Aorta (tissue), 5 donors: ENCODE results near the gene NRIP2. TPM values are rescaled to one million over a fixed set of nuclear protein-coding genes. Genes with fewer than 3 reads are reported as not detected.
"Not testable (repeated sequence)": the region's sequence is repeated elsewhere in the genome, so short reads cannot be mapped to it uniquely, and the experiment has no call there.

Experiments
- ATAC-seq: fragments of 200-7000 bp; cut with Tn5 transposase; one replicate; pipeline ENCODE4 v1.9.1; 2022; ENCODE audit warnings: moderate library complexity; ENCODE audit not compliant: low FRiP score
- DNase-seq, 2 donors: peaks; one replicate each; pipeline ENCODE4 v3.0.0-alpha.2; 2020
- H3K27ac ChIP-seq, 2 donors: one replicate each; pipeline ENCODE4 v1.5.1; 2013; ENCODE audit warnings: low read length in 2 of 2, mild to moderate bottlenecking in 2 of 2, moderate library complexity in 2 of 2, control low read depth in 1 of 2, inconsistent platforms in 1 of 2, low read depth in 1 of 2
- H3K27me3 ChIP-seq, 2 donors: one replicate each; pipeline ENCODE4 v1.6.1; 2013; ENCODE audit warnings: control low read depth in 1 of 2, low read length in 1 of 2, mild to moderate bottlenecking in 1 of 2, moderate library complexity in 1 of 2; ENCODE audit not compliant: insufficient read depth in 2 of 2, control insufficient read depth in 1 of 2
- H3K36me3 ChIP-seq, 2 donors: one replicate each; pipeline ENCODE4 v1.6.1; 2013; ENCODE audit warnings: control low read depth in 1 of 2, low read length in 1 of 2, mild to moderate bottlenecking in 1 of 2; ENCODE audit not compliant: insufficient read depth in 2 of 2, control insufficient read depth in 1 of 2
- H3K4me1 ChIP-seq, 2 donors: one replicate each; pipeline ENCODE4 v1.6.1; 2013; ENCODE audit warnings: low read length in 2 of 2, control low read depth in 1 of 2, mild to moderate bottlenecking in 1 of 2, moderate library complexity in 1 of 2; ENCODE audit not compliant: insufficient read depth in 2 of 2, control insufficient read depth in 1 of 2
- H3K4me3 ChIP-seq, 2 donors: one replicate each; pipeline ENCODE4 v1.5.1; 2013; ENCODE audit warnings: low read length in 2 of 2, control low read depth in 1 of 2, mild to moderate bottlenecking in 1 of 2
- H3K9me3 ChIP-seq: one replicate; pipeline ENCODE4 v1.6.1; 2013; ENCODE audit warnings: mild to moderate bottlenecking, low read length; ENCODE audit not compliant: control insufficient read depth
- WGBS, 2 donors: extraction: QIAGEN DNeasy Blood & Tissue Kit; methylation state at CpG; one replicate each; pipeline ENCODE4 v1.1.7; 2013; 5-methylcytosine and 5-hydroxymethylcytosine counted together
- intact Hi-C, 2 donors: fragments of 100-400 bp; cut with DNase I; formaldehyde crosslinking; loops; one replicate each; pipeline versions ENCODE4 v1.14.2 to v1.15.0; 2022
- polyA plus RNA-seq, 2 donors: library from polyadenylated mRNA; stranded (reverse); fragments of 200-250 nt; gene quantifications; one replicate each; pipeline ENCODE4 v1.2.3, GENCODE V29; 2013
- total RNA-seq, 2 donors: library from RNA; stranded (reverse); fragmentation: NEBNext Ultra II Directional; extraction: Animal tissue kit (Norgen Biotek cat#: 25700); gene quantifications; one replicate each; pipeline ENCODE4 v1.2.1, GENCODE V29; 2021
- donor health status: healthy with polysubstance abuse.
- donor health status: Bipolar disorder and iron deficiency.
- donor health status: DM: no; HTN: no; CAD: no.
- donor health status: DM: no; HTN: no; CAD: no.
- donor health status: DM: yes; HTN: yes; CAD: no.

The NRIP2 gene
- total and polyA plus RNA-seq, 4 donors, result 1.8 to 8.1 (median 7.9) TPM

DNA sequence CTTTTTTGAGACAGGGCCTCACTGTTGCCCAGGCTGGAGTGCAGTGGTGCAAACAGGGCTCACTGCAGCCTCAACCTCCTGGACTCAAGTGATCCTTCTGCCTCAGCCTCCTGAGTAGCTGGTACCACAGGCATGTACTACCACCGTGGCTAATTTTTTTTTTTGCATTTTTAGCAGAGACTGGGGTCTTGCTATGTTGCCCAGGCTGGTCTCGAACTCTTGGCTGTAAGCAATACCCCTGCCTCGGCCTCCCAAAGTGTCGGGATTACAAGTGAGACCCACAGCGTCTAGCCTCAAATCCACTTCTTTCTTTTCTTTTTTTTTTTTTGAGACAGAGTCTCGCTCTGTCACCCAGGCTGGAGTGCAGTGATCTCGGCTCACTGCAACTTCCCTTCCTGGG lies 28.6 kb upstream of the NRIP2 start:
- H3K27me3 ChIP-seq, ATAC-seq, H3K9me3 ChIP-seq, H3K36me3 ChIP-seq, intact Hi-C loops, H3K4me1 ChIP-seq, H3K27ac ChIP-seq, DNase-seq, H3K4me3 ChIP-seq: not testable (repeated sequence)
- 94 to 96% methylated on average over 7 of the region's 7 CpGs for WGBS, 2 donors

DNA sequence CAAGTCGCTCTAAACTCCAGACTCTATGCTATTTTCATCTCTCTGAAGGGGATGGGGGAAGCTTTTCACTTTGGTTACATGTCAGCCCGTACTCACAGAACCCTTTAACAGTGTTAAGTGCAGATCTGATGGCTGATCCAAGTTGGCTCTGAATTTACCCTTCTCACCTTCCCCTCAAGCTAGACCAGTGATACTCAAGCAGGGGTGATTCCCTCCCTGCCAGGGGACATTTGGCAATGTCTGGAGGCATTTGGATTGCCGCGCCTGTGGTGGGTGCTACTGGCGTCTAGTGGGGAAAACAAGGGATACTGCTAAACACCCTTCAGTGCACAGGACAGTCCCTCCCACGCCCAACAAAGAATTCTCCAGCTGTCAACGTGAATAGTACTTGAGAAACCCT lies 28.0 kb upstream of the NRIP2 start:
- intact Hi-C loops, result no loop called here
- ATAC-seq (no peak), DNase-seq (no peak)
- Histone ChIP-seq H3K4me3 (no peak overlapping the region), H3K9me3 (no peaks in the 10 kb centered on the region), H3K27me3 (no peaks in the 10 kb centered on the region), H3K27ac (no peak overlapping the region), H3K36me3 (no peaks in the 10 kb centered on the region), H3K4me1 (no peaks in the 10 kb centered on the region)
- 90 to 91% methylated on average over 7 of the region's 7 CpGs for WGBS, 2 donors

DNA sequence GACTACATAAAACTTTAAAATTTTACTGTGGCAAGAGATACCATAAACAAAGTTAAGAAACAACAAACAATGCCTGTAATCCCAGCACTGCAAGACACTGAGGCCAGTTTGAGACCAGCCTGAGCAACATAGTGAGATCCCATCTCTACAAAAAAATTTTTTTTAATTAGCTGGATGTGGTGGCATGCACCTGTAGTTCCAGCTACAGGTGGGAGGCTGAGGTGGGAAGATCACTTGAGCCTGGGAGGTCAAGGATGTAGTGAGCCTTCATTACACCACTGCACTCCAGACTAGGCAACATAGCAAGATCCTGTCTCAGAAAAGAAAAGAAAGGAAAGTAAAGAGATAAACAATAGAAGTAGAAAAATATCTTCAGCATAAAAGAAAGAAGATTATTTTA lies 25.3 kb upstream of the NRIP2 start:
- Histone ChIP-seq H3K4me1 (no peaks in the 10 kb centered on the region), H3K27me3 (no peaks in the 10 kb centered on the region), H3K9me3 (no peaks in the 10 kb centered on the region), H3K36me3 (no peaks in the 10 kb centered on the region), H3K4me3 (no peak overlapping the region), H3K27ac (no peak overlapping the region)
- ATAC-seq (no peak), DNase-seq (no peak)
- intact Hi-C loops, result no loop called here

DNA sequence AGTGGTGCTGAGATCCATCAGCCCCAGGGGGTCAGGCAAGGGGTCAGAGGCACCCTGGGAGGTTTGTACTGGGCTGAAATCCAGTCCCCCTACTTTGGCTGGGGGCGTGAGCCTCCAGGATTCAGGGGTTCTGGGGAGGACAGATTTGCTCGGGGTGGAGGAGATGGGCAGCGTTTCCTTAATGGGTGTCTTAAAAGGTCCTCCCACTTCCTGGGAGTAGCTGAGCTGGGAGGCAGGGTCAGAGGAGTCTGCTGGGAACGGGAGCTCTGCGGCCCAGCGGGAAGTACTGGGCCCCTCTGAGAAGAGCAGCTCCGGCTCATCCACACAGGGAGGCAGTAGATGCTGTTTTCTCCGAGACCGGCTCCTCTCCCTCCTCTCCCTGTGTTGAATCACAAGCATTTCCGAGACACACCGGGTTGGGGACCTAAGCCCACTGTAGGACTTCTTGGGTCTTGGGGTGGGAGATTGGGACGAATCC lies 24.1 kb upstream of the NRIP2 start:
- ATAC-seq, result no peak
- Histone ChIP-seq H3K36me3 (no peaks in the 10 kb centered on the region), H3K9me3 (no peaks in the 10 kb centered on the region), H3K4me1 (no peaks in the 10 kb centered on the region), H3K27ac (no peak overlapping the region), H3K27me3 (no peaks in the 10 kb centered on the region), H3K4me3 (no peak overlapping the region)
- intact Hi-C loops, result loop anchor here in 1 of 2 donors (5.0 kb wide), 1 partner anchor 178 kb away; no protein-coding TSS in a partner anchor
- DNase-seq, result no peak
- 89 to 91% methylated on average over 12 of the region's 12 CpGs for WGBS, 2 donors

DNA sequence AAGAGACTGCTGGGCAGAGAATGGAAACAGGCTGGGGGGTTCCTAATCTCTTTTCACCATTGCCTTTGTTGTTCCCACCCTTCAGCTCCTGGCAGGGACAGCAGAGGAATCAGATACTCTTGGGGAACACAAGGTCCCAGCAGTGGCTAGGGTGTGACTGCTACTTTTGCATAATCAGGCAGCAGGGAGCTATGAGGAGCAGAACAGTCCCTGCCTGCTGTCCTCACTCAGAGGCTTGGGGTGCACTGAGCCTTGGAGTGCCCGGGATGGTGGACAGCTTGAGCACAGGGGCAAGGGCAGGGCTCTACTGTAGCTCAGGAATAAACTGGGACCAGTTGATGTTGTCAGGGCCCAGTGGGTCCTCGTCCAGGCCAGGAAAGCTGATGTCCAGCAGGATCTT lies 23.5 kb upstream of the NRIP2 start:
- H3K36me3 ChIP-seq, result no peaks in the 10 kb centered on the region
- 89 to 94% methylated on average over 2 of the region's 2 CpGs for WGBS, 2 donors
- intact Hi-C loops, result loop anchor here in 1 of 2 donors (5.0 kb wide), 1 partner anchor 179 kb away; no protein-coding TSS in a partner anchor
- no peaks in the 10 kb centered on the region for H3K9me3 ChIP-seq
- H3K4me1 ChIP-seq, result no peaks in the 10 kb centered on the region
- no peak overlapping the region for H3K27ac ChIP-seq
- H3K27me3 ChIP-seq, result no peaks in the 10 kb centered on the region
- ATAC-seq (no peak), DNase-seq (no peak)
- no peak overlapping the region for H3K4me3 ChIP-seq

DNA sequence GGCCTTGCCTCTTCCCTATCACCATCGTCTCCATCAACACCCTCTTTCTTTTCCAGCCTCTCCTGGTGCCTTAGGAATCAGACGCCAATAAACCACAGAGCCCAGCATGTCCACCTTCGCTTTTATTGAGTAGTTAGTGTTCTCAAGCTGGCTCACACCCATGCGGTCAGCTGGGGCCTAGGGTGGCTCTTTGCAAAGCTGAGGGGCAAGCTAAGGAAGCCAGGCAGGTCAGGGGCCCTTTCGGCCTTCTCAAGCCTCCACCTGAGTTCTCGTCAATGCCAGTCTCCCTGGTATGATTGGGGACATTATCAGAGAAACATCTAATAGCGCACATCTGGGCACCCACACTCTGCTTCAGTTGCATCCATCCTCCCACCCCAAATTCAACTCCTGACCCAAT lies 22.7 kb upstream of the NRIP2 start:
- no peaks in the 10 kb centered on the region for H3K4me1 ChIP-seq
- H3K36me3 ChIP-seq, result no peaks in the 10 kb centered on the region
- H3K4me3 ChIP-seq, result no peak overlapping the region
- H3K27me3 ChIP-seq, result no peaks in the 10 kb centered on the region
- H3K9me3 ChIP-seq, result no peaks in the 10 kb centered on the region
- WGBS, 2 donors, result 93 to 98% methylated on average over 7 of the region's 7 CpGs
- no peak for ATAC-seq
- H3K27ac ChIP-seq, result no peak overlapping the region
- intact Hi-C loops, result loop anchor here in 1 of 2 donors (5.0 kb wide), 1 partner anchor 180 kb away; no protein-coding TSS in a partner anchor
- no peak for DNase-seq

DNA sequence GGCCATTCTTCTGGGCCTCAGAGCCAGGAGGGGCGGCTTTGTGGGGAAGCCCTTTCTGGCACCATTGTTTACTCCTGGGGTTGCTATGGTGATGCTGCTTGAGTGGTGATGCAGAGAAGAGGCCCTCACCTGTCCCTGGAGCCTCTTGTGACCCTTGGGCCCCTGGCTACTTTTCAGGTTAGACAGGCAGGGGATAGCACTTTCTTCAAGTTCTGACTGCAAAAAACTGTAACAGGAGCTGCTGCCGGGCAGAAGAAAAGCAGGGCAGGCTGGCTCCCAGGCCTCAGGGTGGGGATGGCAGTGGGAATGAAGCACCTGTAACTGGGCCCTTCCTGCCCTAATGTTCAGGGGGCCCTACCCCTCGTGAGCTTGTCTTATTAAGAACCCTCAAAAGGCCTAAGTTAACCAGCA lies 22.2 kb upstream of the NRIP2 start, which contains the start of gene TEX52:
TSS of gene TEX52 (minus strand) at position 19 of the 411 bp plus-strand sequence. CDS start at position 6, 13 bp downstream.
- intact Hi-C loops, result loop anchor here in 1 of 2 donors (5.0 kb wide), 1 partner anchor 180 kb away; no protein-coding TSS in a partner anchor
- Histone ChIP-seq H3K27me3 (no peaks in the 10 kb centered on the region), H3K36me3 (no peaks in the 10 kb centered on the region), H3K27ac (no peak within 1 kb of the TSS), H3K4me3 (no peak within 1 kb of the TSS), H3K9me3 (no peaks in the 10 kb centered on the region), H3K4me1 (no peaks in the 10 kb centered on the region)
- 87 to 89% methylated on average over 3 of the region's 3 CpGs for WGBS, 2 donors
- DNase-seq, result no peak
- ATAC-seq, result no peak

DNA sequence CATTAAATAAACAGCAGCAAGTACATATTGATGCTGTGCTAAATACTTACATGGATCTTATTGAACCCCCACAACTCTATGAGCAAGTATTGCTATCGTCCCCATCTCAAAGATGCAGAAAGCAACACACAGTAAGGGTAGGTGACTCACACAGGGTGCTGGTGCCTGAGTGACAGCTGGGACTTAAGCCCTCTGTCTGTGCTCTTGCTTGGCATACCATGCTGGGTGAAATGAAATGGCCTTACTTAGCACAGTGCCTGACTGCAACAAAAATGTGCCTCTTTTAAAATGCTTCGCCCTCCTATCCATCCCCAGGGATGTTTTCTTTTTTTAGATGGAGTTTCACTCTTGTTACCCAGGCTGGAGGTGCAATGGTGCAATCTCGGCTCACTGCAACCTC lies 21.2 kb upstream of the NRIP2 start:
- intact Hi-C loops, result loop anchor here in 1 of 2 donors (5.0 kb wide), 1 partner anchor 181 kb away; no protein-coding TSS in a partner anchor
- Histone ChIP-seq H3K4me3 (no peak overlapping the region), H3K27ac (no peak overlapping the region), H3K36me3 (no peaks in the 10 kb centered on the region), H3K9me3 (no peaks in the 10 kb centered on the region), H3K27me3 (no peaks in the 10 kb centered on the region), H3K4me1 (no peaks in the 10 kb centered on the region)
- DNase-seq (no peak), ATAC-seq (no peak)
- WGBS, 2 donors, result 60 to 65% methylated on average over 3 of the region's 3 CpGs

DNA sequence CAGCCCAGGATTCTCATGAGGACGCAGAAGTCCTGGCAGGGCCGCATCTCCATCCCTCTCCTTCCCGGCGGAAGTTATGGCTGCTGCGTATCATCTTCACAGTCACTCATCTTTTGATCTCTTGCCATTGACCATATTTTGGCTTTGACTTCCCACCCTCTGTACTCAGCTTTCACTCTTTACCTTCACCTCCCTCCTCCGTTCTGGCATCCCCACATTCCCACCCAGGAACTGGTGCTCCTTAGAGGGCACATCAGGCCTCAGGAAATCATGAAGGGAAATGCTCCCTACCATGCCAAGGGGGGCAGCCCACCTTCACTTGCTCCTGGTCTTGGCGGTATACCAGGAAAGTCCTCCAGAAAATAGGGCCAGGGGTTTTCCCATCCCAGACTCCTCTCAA lies 20.7 kb upstream of the NRIP2 start:
- ATAC-seq, result no peak
- no peaks in the 10 kb centered on the region for H3K36me3 ChIP-seq
- no peak overlapping the region for H3K4me3 ChIP-seq
- DNase-seq, result no peak
- H3K27me3 ChIP-seq, result no peaks in the 10 kb centered on the region
- no peaks in the 10 kb centered on the region for H3K4me1 ChIP-seq
- intact Hi-C loops, result loop anchor here in 1 of 2 donors (5.0 kb wide), 1 partner anchor 182 kb away; no protein-coding TSS in a partner anchor
- 87 to 93% methylated on average over 7 of the region's 7 CpGs for WGBS, 2 donors
- H3K27ac ChIP-seq, result no peak overlapping the region
- H3K9me3 ChIP-seq, result no peaks in the 10 kb centered on the region
